Measurements from ENCODE around the gene LRRIQ1.

LRRIQ1 gene

GRCh38 chr12:85156569-85156968 lies 120.4 kb downstream of the LRRIQ1 start:
- Histone ChIP-seq H3K4me3 (ENCODE audit: low read depth, low read length) (no peak overlapping the region), H3K27ac (ENCODE audit: extremely low read depth, low read depth, low read length) (no peak overlapping the region), H3K36me3 (ENCODE audit: control insufficient read depth in 2 of 2, insufficient read depth in 1 of 2, low read length in 2 of 2) (no peaks in the 10 kb centered on the region), H3K4me1 (ENCODE audit: control insufficient read depth, insufficient read depth, low read length) (no peaks in the 10 kb centered on the region), H3K9me3 (ENCODE audit: control insufficient read depth, insufficient read depth, low read depth, low read length) (no peaks in the 10 kb centered on the region)
- CTCF ChIA-PET, result interaction anchor here (0.5 to 1.5 kb wide), 9 partner anchors 80 to 759 kb away, joined by 3 to 7 read pairs (median 3); no protein-coding TSS in a partner anchor
- TF ChIP-seq ZNF654 (tag by site-specific recombination; IDR thresholded peaks at IDR 0.05; ENCODE audit: low read depth) (peak; percentile 52), ZNF248 (tag by site-specific recombination; IDR thresholded peaks at IDR 0.05) (no peak), ZNF571 (tag by site-specific recombination; IDR thresholded peaks at IDR 0.05) (no peak), YY1 (tag by site-specific recombination; IDR thresholded peaks at IDR 0.05) (no peak), CTCF (tag by site-specific recombination; IDR thresholded peaks at IDR 0.05) (0 out of 2 replicates have a peak, but pooled peaks have one; percentile 16)
- POLR2A ChIA-PET, result interaction anchor here (0.6 kb wide), 1 partner anchor 8 kb away, joined by 4 read pairs; no protein-coding TSS in a partner anchor

- H3K9me3 ChIP-seq (ENCODE audit: control insufficient read depth, insufficient read depth, low read depth, low read length), result no peaks in the 10 kb centered on the region
- POLR2A ChIA-PET, result interaction anchor here (0.6 kb wide), 1 partner anchor 8 kb away, joined by 4 read pairs; no protein-coding TSS in a partner anchor
These were observed 121.0 kb downstream of the LRRIQ1 start for GRCh38 chr12:85157035-85157603.

More at GRCh38 chr12:85157035-85157603, 121.0 kb downstream of the LRRIQ1 start:
- CTCF ChIA-PET, result interaction anchor here (0.5 to 1.5 kb wide), 9 partner anchors 80 to 759 kb away, joined by 3 to 7 read pairs (median 3); no protein-coding TSS in a partner anchor
- no peak for TF ChIP-seq ZNF266 (tag by site-specific recombination; IDR thresholded peaks at IDR 0.05; ENCODE audit: low read depth)
- no peak for TF ChIP-seq ZIC2 (tag by site-specific recombination; IDR thresholded peaks at IDR 0.05)
- no peak for TF ChIP-seq ZNF768 (tag by site-specific recombination; IDR thresholded peaks at IDR 0.05)
- TF ChIP-seq ZNF626 (tag by site-specific recombination; IDR thresholded peaks at IDR 0.05), result no peak
- TF ChIP-seq ZNF544 (tag by site-specific recombination; IDR thresholded peaks at IDR 0.05), result no peak
- no peak for TF ChIP-seq GLIS1 (tag by site-specific recombination; IDR thresholded peaks at IDR 0.05)
- no peak for TF ChIP-seq REST (tag by site-specific recombination; IDR thresholded peaks at IDR 0.05)
- no peak for TF ChIP-seq HOXA7 (CRISPR knock-in tag; IDR thresholded peaks at IDR 0.05; ENCODE audit: borderline replicate concordance)
- TF ChIP-seq PRDM2 (tag by site-specific recombination; IDR thresholded peaks at IDR 0.05; ENCODE audit: borderline replicate concordance), result no peak
- TF ChIP-seq SCRT1 (tag by site-specific recombination; IDR thresholded peaks at IDR 0.05; ENCODE audit: borderline replicate concordance), result no peak
- no peak for TF ChIP-seq RBAK (tag by site-specific recombination; IDR thresholded peaks at IDR 0.05)
- no peak for TF ChIP-seq ZNF610 (tag by site-specific recombination; IDR thresholded peaks at IDR 0.05; ENCODE audit: borderline replicate concordance)
- no peak for TF ChIP-seq ZBTB44 (tag by site-specific recombination; IDR thresholded peaks at IDR 0.05)
- TF ChIP-seq ZNF521 (tag by site-specific recombination; IDR thresholded peaks at IDR 0.05), result no peak
- no peak for TF ChIP-seq ZNF121 (tag by site-specific recombination; IDR thresholded peaks at IDR 0.05)
- TF ChIP-seq ZXDB (tag by site-specific recombination; IDR thresholded peaks at IDR 0.05), result no peak
- no peak overlapping the region for H3K27ac ChIP-seq (ENCODE audit: extremely low read depth, low read depth, low read length)
- no peaks in the 10 kb centered on the region for H3K36me3 ChIP-seq (ENCODE audit: control insufficient read depth in 2 of 2, insufficient read depth in 1 of 2, low read length in 2 of 2)
- no peak overlapping the region for H3K4me3 ChIP-seq (ENCODE audit: low read depth, low read length)
- H3K4me1 ChIP-seq (ENCODE audit: control insufficient read depth, insufficient read depth, low read length), result no peaks in the 10 kb centered on the region
